GM12878 (cell line): ENCODE results near the gene FANCD2OS. TPM values are rescaled to one million over a fixed set of nuclear protein-coding genes. Genes with fewer than 3 reads are reported as not detected.

Source experiments
- ATAC-seq: fragments of 200-7000 bp; cut with Tn5 transposase; 3 replicates; pipeline ENCODE4 v1.9.1; 2020; ENCODE audit warnings: mild to moderate bottlenecking, moderate library complexity
- BruUV-seq: library from RNA; stranded (reverse); fragments of 400-500 nt; replicated peaks from 2 replicates; lab custom pipeline; 2021; lab: Mats Ljungman, UMichigan
- CTCF ChIA-PET: fragments of 300-600 bp; sonication (Branson Sonifier 250); formaldehyde crosslinking; extraction: SDS; loops from one replicate; lab custom pipeline; 2021; ENCODE audit warnings: inconsistent platforms; lab: Yijun Ruan, JAX
- POLR2A ChIA-PET: fragments of 350-600 bp; formaldehyde crosslinking; extraction: SDS; loops from one replicate; lab custom pipeline; 2021; ENCODE audit warnings: inconsistent platforms; lab: Charles Lee
- RAD21 ChIA-PET: fragments of 300-600 bp; sonication (Branson Sonifier 250); formaldehyde crosslinking; loops from one replicate; lab custom pipeline; 2023; ENCODE audit warnings: antibody characterized with exemption; ENCODE audit not compliant: unreplicated experiment; lab: Charles Lee
- SMC1A ChIA-PET: fragments of 300-600 bp; sonication (Branson Sonifier 250); formaldehyde crosslinking; loops from one replicate; lab custom pipeline; 2023; ENCODE audit not compliant: unreplicated experiment, uncharacterized antibody; lab: Charles Lee
- DNase-seq: peaks from one replicate; pipeline ENCODE4 v3.0.0-alpha.2; 2011; ENCODE audit warnings: low read depth, low spot score
- FAIRE-seq: peaks from 3 replicates; lab custom pipeline; 2011; peaks lifted over from hg19 to GRCh38; lab: Jason Lieb, UNC
- H2AFZ ChIP-seq: 2 replicates; pipeline ENCODE4 v1.6.0; 2011; ENCODE audit warnings: low read depth, low read length, control low read depth; ENCODE audit not compliant: control insufficient read depth
- H3K27ac ChIP-seq: 2 replicates; pipeline ENCODE4 v1.5.1; 2011; ENCODE audit warnings: control low read depth; ENCODE audit not compliant: control insufficient read depth, insufficient read depth
- H3K27me3 ChIP-seq, 2 experiments: replicated peaks in 1 of 2; 2 replicates each; pipeline versions ENCODE4 v1.6.0 to v1.6.1; 2011; ENCODE audit warnings: low read length in 1 of 2; ENCODE audit not compliant: control insufficient read depth in 2 of 2, insufficient read depth in 2 of 2
- H3K36me3 ChIP-seq, 2 experiments: 2 replicates each; pipeline ENCODE4 v1.5.1; 2011; ENCODE audit warnings: low read length in 1 of 2; ENCODE audit not compliant: control insufficient read depth in 2 of 2, insufficient read depth in 2 of 2
- H3K4me1 ChIP-seq: 2 replicates; pipeline ENCODE4 v1.6.1; 2011; ENCODE audit warnings: mild to moderate bottlenecking, low read length, moderate library complexity, mixed read lengths; ENCODE audit not compliant: control insufficient read depth, insufficient read depth
- H3K4me2 ChIP-seq: 2 replicates; pipeline ENCODE4 v1.6.0; 2011; ENCODE audit warnings: control low read depth; ENCODE audit not compliant: control insufficient read depth, insufficient read depth
- H3K4me3 ChIP-seq: fragments of 200-600 bp; sonication (generic); 2 replicates; pipeline ENCODE4 v1.5.1; 2016
- H3K79me2 ChIP-seq: 2 replicates; pipeline ENCODE4 v1.6.0; 2011; ENCODE audit warnings: low read length; ENCODE audit not compliant: control insufficient read depth, insufficient read depth
- H3K9ac ChIP-seq: 2 replicates; pipeline ENCODE4 v1.8.0; 2011; ENCODE audit warnings: low read length, control low read depth, mixed read lengths; ENCODE audit not compliant: control insufficient read depth, insufficient read depth
- H3K9me3 ChIP-seq: replicated peaks from 3 replicates; pipeline ENCODE4 v1.5.1; 2011; ENCODE audit warnings: mild to moderate bottlenecking, low read length; ENCODE audit not compliant: control insufficient read depth, insufficient read depth
- H4K20me1 ChIP-seq: 2 replicates; pipeline ENCODE4 v1.6.0; 2011; ENCODE audit not compliant: control insufficient read depth, insufficient read depth
- ASH2L ChIP-seq: fragments of 300-600, 200-600 bp; sonication (generic); IDR thresholded peaks from 2 replicates; pipeline ENCODE4 v1.6.1; 2017; ENCODE audit warnings: low read depth, mild to moderate bottlenecking, borderline replicate concordance
- KAT2A ChIP-seq: conservative IDR thresholded peaks from 2 replicates; pipeline ENCODE4 v1.6.1; 2011; ENCODE audit warnings: low read depth, low read length; ENCODE audit not compliant: control insufficient read depth
- NFYB ChIP-seq: IDR thresholded peaks from 2 replicates; pipeline ENCODE4 v1.6.1; 2011; ENCODE audit warnings: low read depth, mild to moderate bottlenecking, low read length, improper control_type of control experiment, moderate library complexity; ENCODE audit not compliant: insufficient read depth
- NR2C2 ChIP-seq: IDR thresholded peaks from 2 replicates; pipeline ENCODE4 v1.6.1; 2011; ENCODE audit warnings: borderline replicate concordance, low read depth; ENCODE audit not compliant: control insufficient read depth, insufficient read length
- NRF1 ChIP-seq: conservative IDR thresholded peaks from 2 replicates; pipeline ENCODE4 v1.6.1; 2011; ENCODE audit warnings: mild to moderate bottlenecking, low read depth, low read length, improper control_type of control experiment
- RCOR1 ChIP-seq: conservative IDR thresholded peaks from 2 replicates; pipeline ENCODE4 v1.6.1; 2012; ENCODE audit warnings: low read depth, low read length, improper control_type of control experiment
- STAT1 ChIP-seq: fragments of 450-650 bp; conservative IDR thresholded peaks from 2 replicates; pipeline ENCODE4 v1.6.1; 2014; ENCODE audit warnings: antibody characterized with exemption, mild to moderate bottlenecking
- WGBS: methylation state at CpG from one replicate; pipeline ENCODE4 v1.1.6; 2016; ENCODE audit warnings: low lambda C conversion rate; ENCODE audit not compliant: insufficient replicate concordance, insufficient coverage; ENCODE audit errors: missing lambda C conversion rate; 5-methylcytosine and 5-hydroxymethylcytosine counted together
- in situ Hi-C: fragments of 300-500 bp; cut with MboI; formaldehyde crosslinking; loops from 9 replicates; pipeline ENCODE4 v1.14.3; 2018; ENCODE audit warnings: mixed read lengths
- intact Hi-C: fragments of 100-400 bp; cut with micrococcal nuclease; formaldehyde crosslinking; loops from one replicate; pipeline ENCODE4 v1.14.2; 2022; ENCODE audit not compliant: unreplicated experiment
- polyA plus RNA-seq, 11 experiments: library from polyadenylated mRNA; depleted of rRNA in 4 of 11; unstranded in 6 of 11; stranded (reverse) in 5 of 11; fragments of >200 nt; fragmentation: Nextera tagmentation in 4 of 11; fragmentation: Illumina TruSeq in 1 of 11; extraction: Ambion mirVana in 4 of 11; extraction: Trizol in 1 of 11; gene quantifications; 1 replicate in 1 of 11; 2 replicates in 10 of 11; pipeline versions ENCODE4 v1.2.1 to v1.2.3, GENCODE V29; 2011 to 2016; ENCODE audit warnings: inconsistent platforms in 2 of 11, missing spikeins in 2 of 11, low read depth in 1 of 11
- total RNA-seq, 4 experiments: library from RNA; depleted of rRNA in 3 of 4; stranded (reverse); fragments of >200 nt in 3 of 4; fragmentation: Illumina TruSeq in 1 of 4; extraction: Trizol in 1 of 4; gene quantifications; 2 replicates each; pipeline versions ENCODE4 v1.2.1 to v1.2.3, GENCODE V29; 2013 to 2021
- TF ChIP-seq, protein P1 (sequence below): IDR thresholded peaks from 2 replicates; pipeline ENCODE4 v1.6.1; 2012; ENCODE audit warnings: low read depth, low read length, improper control_type of control experiment
- TF ChIP-seq, protein P2 (sequence below): fragments of 450-650 bp; IDR thresholded peaks from 2 replicates; pipeline ENCODE4 v1.6.1; 2017; ENCODE audit warnings: low read depth, mild to moderate bottlenecking, moderate library complexity
- TF ChIP-seq, protein P3 (sequence below): IDR thresholded peaks from 2 replicates; pipeline ENCODE4 v1.6.1; 2011; ENCODE audit warnings: mild to moderate bottlenecking, low read depth, low read length, moderate library complexity; ENCODE audit not compliant: insufficient replicate concordance

Gene FANCD2OS
- total and polyA plus RNA-seq, 10 of the 15 experiments (the other 5 are each of a cell fraction or from before 2014, with no cell fraction given), result 0.38 to 0.42 TPM; not detected in 8

DNA sequence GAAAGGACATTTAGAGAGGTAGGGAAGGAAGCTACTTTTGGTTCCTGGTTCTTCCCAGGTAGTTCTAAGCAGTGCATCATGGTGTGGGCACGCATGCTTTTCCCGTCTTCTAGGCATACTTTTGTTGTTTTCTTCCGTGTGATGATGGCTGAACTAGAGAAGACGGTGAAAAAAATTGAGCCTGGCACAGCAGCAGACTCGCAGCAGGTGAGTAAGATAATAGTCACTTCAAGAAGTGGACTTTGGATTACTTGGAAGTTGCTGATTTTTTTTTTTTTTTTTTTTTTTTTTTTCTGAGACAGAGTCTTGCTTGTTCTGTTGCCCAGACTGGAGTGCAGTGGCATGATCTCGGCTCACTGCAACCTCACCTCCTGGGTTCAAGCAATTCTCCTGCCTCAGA, 17.9 kb downstream of the FANCD2OS start:
- Histone ChIP-seq H4K20me1 (no peaks in the 10 kb centered on the region), H3K36me3 (peaks cover 7 to 10% of the 10 kb centered on the region in 2 experiments), H3K27me3 (no peaks in the 10 kb centered on the region), H3K4me2 (no peak overlapping the region), H3K27ac (no peak overlapping the region), H3K4me1 (no peaks in the 10 kb centered on the region), H3K4me3 (no peak overlapping the region), H2AFZ (no peak overlapping the region), H3K9me3 (no peaks in the 10 kb centered on the region), H3K79me2 (no peaks in the 10 kb centered on the region), H3K9ac (no peak overlapping the region)
- CTCF ChIA-PET, result no interaction called here
- TF ChIP-seq, protein P1, sequence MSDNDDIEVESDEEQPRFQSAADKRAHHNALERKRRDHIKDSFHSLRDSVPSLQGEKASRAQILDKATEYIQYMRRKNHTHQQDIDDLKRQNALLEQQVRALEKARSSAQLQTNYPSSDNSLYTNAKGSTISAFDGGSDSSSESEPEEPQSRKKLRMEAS, result no peak
- TF ChIP-seq NFYB (no peak), RCOR1 (no peak), NR2C2 (no peak), NRF1 (no peak), ASH2L (no peak), KAT2A (no peak), STAT1 (no peak)
- TF ChIP-seq, protein P2, sequence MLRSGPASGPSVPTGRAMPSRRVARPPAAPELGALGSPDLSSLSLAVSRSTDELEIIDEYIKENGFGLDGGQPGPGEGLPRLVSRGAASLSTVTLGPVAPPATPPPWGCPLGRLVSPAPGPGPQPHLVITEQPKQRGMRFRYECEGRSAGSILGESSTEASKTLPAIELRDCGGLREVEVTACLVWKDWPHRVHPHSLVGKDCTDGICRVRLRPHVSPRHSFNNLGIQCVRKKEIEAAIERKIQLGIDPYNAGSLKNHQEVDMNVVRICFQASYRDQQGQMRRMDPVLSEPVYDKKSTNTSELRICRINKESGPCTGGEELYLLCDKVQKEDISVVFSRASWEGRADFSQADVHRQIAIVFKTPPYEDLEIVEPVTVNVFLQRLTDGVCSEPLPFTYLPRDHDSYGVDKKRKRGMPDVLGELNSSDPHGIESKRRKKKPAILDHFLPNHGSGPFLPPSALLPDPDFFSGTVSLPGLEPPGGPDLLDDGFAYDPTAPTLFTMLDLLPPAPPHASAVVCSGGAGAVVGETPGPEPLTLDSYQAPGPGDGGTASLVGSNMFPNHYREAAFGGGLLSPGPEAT, result no peak
- TF ChIP-seq, protein P3, sequence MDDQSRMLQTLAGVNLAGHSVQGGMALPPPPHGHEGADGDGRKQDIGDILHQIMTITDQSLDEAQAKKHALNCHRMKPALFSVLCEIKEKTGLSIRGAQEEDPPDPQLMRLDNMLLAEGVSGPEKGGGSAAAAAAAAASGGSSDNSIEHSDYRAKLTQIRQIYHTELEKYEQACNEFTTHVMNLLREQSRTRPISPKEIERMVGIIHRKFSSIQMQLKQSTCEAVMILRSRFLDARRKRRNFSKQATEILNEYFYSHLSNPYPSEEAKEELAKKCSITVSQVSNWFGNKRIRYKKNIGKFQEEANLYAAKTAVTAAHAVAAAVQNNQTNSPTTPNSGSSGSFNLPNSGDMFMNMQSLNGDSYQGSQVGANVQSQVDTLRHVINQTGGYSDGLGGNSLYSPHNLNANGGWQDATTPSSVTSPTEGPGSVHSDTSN, result no peak
- SMC1A ChIA-PET, result no interaction called here
- DNase-seq (no peak), FAIRE-seq (no peak), ATAC-seq (no peak)
- POLR2A ChIA-PET, result no interaction called here
- no TSS peak for BruUV-seq
- WGBS, result 100% methylated on average over 5 of the region's 6 CpGs
- in situ Hi-C loops (no loop called here), intact Hi-C loops (no loop called here)
- RAD21 ChIA-PET, result no interaction called here
